ENCODE results near the gene PRXL2A. TPM values are rescaled to one million over a fixed set of nuclear protein-coding genes. Genes with fewer than 3 reads are reported as not detected.

The PRXL2A gene
- total RNA-seq, 1 experiment from 2014 or later, result 1.7 TPM

- Histone ChIP-seq H3K36me3 (ENCODE audit: insufficient read depth, low read length) (no peaks in the 10 kb centered on the region), H3K9me3 (ENCODE audit: low read length) (no peaks in the 10 kb centered on the region), H3K4me3 (ENCODE audit: low read length) (no peak overlapping the region), H3K4me1 (ENCODE audit: low read length) (no peaks in the 10 kb centered on the region), H3K4me2 (ENCODE audit: low read depth, low read length, poor library complexity, severe bottlenecking) (no peak overlapping the region), H3K9ac (ENCODE audit: low read length) (no peak overlapping the region), H4K20me1 (ENCODE audit: insufficient read depth, low read depth, low read length) (no peaks in the 10 kb centered on the region; the same call in 1 of the 2 replicates), H2AFZ (ENCODE audit: low read length) (no peak overlapping the region), H3K79me2 (ENCODE audit: low read length) (no peaks in the 10 kb centered on the region), H3K27ac (ENCODE audit: low read length) (no peak overlapping the region), H3K9me2 (replicated peaks; ENCODE audit: insufficient read depth, low read length) (no peaks in the 10 kb centered on the region), H3K27me3 (ENCODE audit: low read length) (no peaks in the 10 kb centered on the region)
- DNase-seq, result peak; percentile 12
These were observed 34.5 kb downstream of the PRXL2A start for GRCh38 chr10:80442879-80443278.

GRCh38 chr10:80443531-80443974 is 35.2 kb downstream of the PRXL2A start:
- DNase-seq, result peak; percentile 49
- no peaks in the 10 kb centered on the region for H3K27me3 ChIP-seq (ENCODE audit: low read length)
- H3K9me2 ChIP-seq (replicated peaks; ENCODE audit: insufficient read depth, low read length), result no peaks in the 10 kb centered on the region
- H3K9me3 ChIP-seq (ENCODE audit: low read length), result no peaks in the 10 kb centered on the region
- H3K79me2 ChIP-seq (ENCODE audit: low read length), result no peaks in the 10 kb centered on the region
- no peak overlapping the region for H2AFZ ChIP-seq (ENCODE audit: low read length)
- no peaks in the 10 kb centered on the region; the same call in 1 of the 2 replicates for H4K20me1 ChIP-seq (ENCODE audit: insufficient read depth, low read depth, low read length)
- no peak overlapping the region for H3K27ac ChIP-seq (ENCODE audit: low read length)
- H3K4me3 ChIP-seq (ENCODE audit: low read length), result no peak overlapping the region
- H3K4me2 ChIP-seq (ENCODE audit: low read depth, low read length, poor library complexity, severe bottlenecking), result no peak overlapping the region
- H3K9ac ChIP-seq (ENCODE audit: low read length), result no peak overlapping the region
- H3K4me1 ChIP-seq (ENCODE audit: low read length), result no peaks in the 10 kb centered on the region
- H3K36me3 ChIP-seq (ENCODE audit: insufficient read depth, low read length), result no peaks in the 10 kb centered on the region

- Histone ChIP-seq H3K9me2 (replicated peaks; ENCODE audit: insufficient read depth, low read length) (no peaks in the 10 kb centered on the region), H3K27me3 (ENCODE audit: low read length) (no peaks in the 10 kb centered on the region), H3K4me1 (ENCODE audit: low read length) (no peaks in the 10 kb centered on the region), H3K9ac (ENCODE audit: low read length) (no peak overlapping the region), H3K36me3 (ENCODE audit: insufficient read depth, low read length) (no peaks in the 10 kb centered on the region), H3K4me3 (ENCODE audit: low read length) (no peak overlapping the region), H3K4me2 (ENCODE audit: low read depth, low read length, poor library complexity, severe bottlenecking) (no peak overlapping the region), H3K9me3 (ENCODE audit: low read length) (no peaks in the 10 kb centered on the region), H3K27ac (ENCODE audit: low read length) (no peak overlapping the region), H4K20me1 (ENCODE audit: insufficient read depth, low read depth, low read length) (no peaks in the 10 kb centered on the region; the same call in 1 of the 2 replicates), H2AFZ (ENCODE audit: low read length) (no peak overlapping the region), H3K79me2 (ENCODE audit: low read length) (no peaks in the 10 kb centered on the region)
- peak; percentile 26 for DNase-seq
These were observed 35.8 kb downstream of the PRXL2A start for GRCh38 chr10:80444124-80444523.

GRCh38 chr10:80444646-80445319 is 36.4 kb downstream of the PRXL2A start:
- no peaks in the 10 kb centered on the region for H3K79me2 ChIP-seq (ENCODE audit: low read length)
- no peaks in the 10 kb centered on the region; the same call in 1 of the 2 replicates for H4K20me1 ChIP-seq (ENCODE audit: insufficient read depth, low read depth, low read length)
- H3K9ac ChIP-seq (ENCODE audit: low read length), result no peak overlapping the region
- H3K36me3 ChIP-seq (ENCODE audit: insufficient read depth, low read length), result no peaks in the 10 kb centered on the region
- peak; percentile 65 for DNase-seq
- no peaks in the 10 kb centered on the region for H3K27me3 ChIP-seq (ENCODE audit: low read length)
- H2AFZ ChIP-seq (ENCODE audit: low read length), result no peak overlapping the region
- H3K4me2 ChIP-seq (ENCODE audit: low read depth, low read length, poor library complexity, severe bottlenecking), result no peak overlapping the region
- H3K9me3 ChIP-seq (ENCODE audit: low read length), result no peaks in the 10 kb centered on the region
- H3K27ac ChIP-seq (ENCODE audit: low read length), result no peak overlapping the region
- no peaks in the 10 kb centered on the region for H3K4me1 ChIP-seq (ENCODE audit: low read length)
- no peaks in the 10 kb centered on the region for H3K9me2 ChIP-seq (replicated peaks; ENCODE audit: insufficient read depth, low read length)
- H3K4me3 ChIP-seq (ENCODE audit: low read length), result no peak overlapping the region

GRCh38 chr10:80447436-80448190 is 39.3 kb downstream of the PRXL2A start:
- H3K9me3 ChIP-seq (ENCODE audit: low read length), result no peaks in the 10 kb centered on the region
- H3K79me2 ChIP-seq (ENCODE audit: low read length), result no peaks in the 10 kb centered on the region
- no peaks in the 10 kb centered on the region for H3K36me3 ChIP-seq (ENCODE audit: insufficient read depth, low read length)
- no peak overlapping the region for H2AFZ ChIP-seq (ENCODE audit: low read length)
- H3K9me2 ChIP-seq (replicated peaks; ENCODE audit: insufficient read depth, low read length), result no peaks in the 10 kb centered on the region
- H3K9ac ChIP-seq (ENCODE audit: low read length), result no peak overlapping the region
- H3K4me1 ChIP-seq (ENCODE audit: low read length), result no peaks in the 10 kb centered on the region
- H3K4me2 ChIP-seq (ENCODE audit: low read depth, low read length, poor library complexity, severe bottlenecking), result no peak overlapping the region
- H4K20me1 ChIP-seq (ENCODE audit: insufficient read depth, low read depth, low read length), result no peaks in the 10 kb centered on the region; the same call in 1 of the 2 replicates
- H3K27me3 ChIP-seq (ENCODE audit: low read length), result no peaks in the 10 kb centered on the region
- H3K27ac ChIP-seq (ENCODE audit: low read length), result no peak overlapping the region
- no peak for DNase-seq
- no peak overlapping the region for H3K4me3 ChIP-seq (ENCODE audit: low read length)

GRCh38 chr10:80448209-80448942 is 40.0 kb downstream of the PRXL2A start:
- H3K9me2 ChIP-seq (replicated peaks; ENCODE audit: insufficient read depth, low read length), result no peaks in the 10 kb centered on the region
- H3K79me2 ChIP-seq (ENCODE audit: low read length), result no peaks in the 10 kb centered on the region
- no peak for DNase-seq
- no peaks in the 10 kb centered on the region for H3K27me3 ChIP-seq (ENCODE audit: low read length)
- no peak overlapping the region for H3K27ac ChIP-seq (ENCODE audit: low read length)
- no peaks in the 10 kb centered on the region for H3K4me1 ChIP-seq (ENCODE audit: low read length)
- no peak overlapping the region for H2AFZ ChIP-seq (ENCODE audit: low read length)
- H3K36me3 ChIP-seq (ENCODE audit: insufficient read depth, low read length), result no peaks in the 10 kb centered on the region
- H3K9me3 ChIP-seq (ENCODE audit: low read length), result no peaks in the 10 kb centered on the region
- no peak overlapping the region for H3K9ac ChIP-seq (ENCODE audit: low read length)
- H4K20me1 ChIP-seq (ENCODE audit: insufficient read depth, low read depth, low read length), result peaks cover 3% of the 10 kb centered on the region; the same call in 1 of the 2 replicates
- H3K4me2 ChIP-seq (ENCODE audit: low read depth, low read length, poor library complexity, severe bottlenecking), result no peak overlapping the region
- no peak overlapping the region for H3K4me3 ChIP-seq (ENCODE audit: low read length)

- H3K79me2 ChIP-seq (ENCODE audit: low read length), result no peaks in the 10 kb centered on the region
- no peaks in the 10 kb centered on the region for H3K9me3 ChIP-seq (ENCODE audit: low read length)
- DNase-seq, result no peak
- H3K4me1 ChIP-seq (ENCODE audit: low read length), result peaks cover 3% of the 10 kb centered on the region
- H3K27me3 ChIP-seq (ENCODE audit: low read length), result no peaks in the 10 kb centered on the region
- no peak overlapping the region for H2AFZ ChIP-seq (ENCODE audit: low read length)
- no peaks in the 10 kb centered on the region for H3K9me2 ChIP-seq (replicated peaks; ENCODE audit: insufficient read depth, low read length)
- no peak overlapping the region for H3K4me3 ChIP-seq (ENCODE audit: low read length)
- peaks cover 6% of the 10 kb centered on the region; the same call in 1 of the 2 replicates for H4K20me1 ChIP-seq (ENCODE audit: insufficient read depth, low read depth, low read length)
- H3K9ac ChIP-seq (ENCODE audit: low read length), result no peak overlapping the region
- H3K27ac ChIP-seq (ENCODE audit: low read length), result no peak overlapping the region
- H3K36me3 ChIP-seq (ENCODE audit: insufficient read depth, low read length), result no peaks in the 10 kb centered on the region
- H3K4me2 ChIP-seq (ENCODE audit: low read depth, low read length, poor library complexity, severe bottlenecking), result no peak overlapping the region
These were observed 41.2 kb downstream of the PRXL2A start for GRCh38 chr10:80449520-80449919.

GRCh38 chr10:80451132-80451531 is 42.8 kb downstream of the PRXL2A start:
- no peaks in the 10 kb centered on the region for H3K9me3 ChIP-seq (ENCODE audit: low read length)
- no peak overlapping the region for H3K4me2 ChIP-seq (ENCODE audit: low read depth, low read length, poor library complexity, severe bottlenecking)
- no peaks in the 10 kb centered on the region for H3K36me3 ChIP-seq (ENCODE audit: insufficient read depth, low read length)
- H3K4me3 ChIP-seq (ENCODE audit: low read length), result no peak overlapping the region
- H4K20me1 ChIP-seq (ENCODE audit: insufficient read depth, low read depth, low read length), result peaks cover 14% of the 10 kb centered on the region; the same call in 1 of the 2 replicates
- DNase-seq, result no peak
- no peak overlapping the region for H3K9ac ChIP-seq (ENCODE audit: low read length)
- H3K27me3 ChIP-seq (ENCODE audit: low read length), result 0 out of 2 replicates have a peak, but pooled peaks cover 3% of the 10 kb centered on the region
- peaks cover 15% of the 10 kb centered on the region for H3K4me1 ChIP-seq (ENCODE audit: low read length)
- H2AFZ ChIP-seq (ENCODE audit: low read length), result no peak overlapping the region
- no peaks in the 10 kb centered on the region for H3K79me2 ChIP-seq (ENCODE audit: low read length)
- H3K9me2 ChIP-seq (replicated peaks; ENCODE audit: insufficient read depth, low read length), result no peaks in the 10 kb centered on the region
- H3K27ac ChIP-seq (ENCODE audit: low read length), result no peak overlapping the region

Data from Karpas-422 (cell line).